ENCODE data around the gene CCDC78.

DNA sequence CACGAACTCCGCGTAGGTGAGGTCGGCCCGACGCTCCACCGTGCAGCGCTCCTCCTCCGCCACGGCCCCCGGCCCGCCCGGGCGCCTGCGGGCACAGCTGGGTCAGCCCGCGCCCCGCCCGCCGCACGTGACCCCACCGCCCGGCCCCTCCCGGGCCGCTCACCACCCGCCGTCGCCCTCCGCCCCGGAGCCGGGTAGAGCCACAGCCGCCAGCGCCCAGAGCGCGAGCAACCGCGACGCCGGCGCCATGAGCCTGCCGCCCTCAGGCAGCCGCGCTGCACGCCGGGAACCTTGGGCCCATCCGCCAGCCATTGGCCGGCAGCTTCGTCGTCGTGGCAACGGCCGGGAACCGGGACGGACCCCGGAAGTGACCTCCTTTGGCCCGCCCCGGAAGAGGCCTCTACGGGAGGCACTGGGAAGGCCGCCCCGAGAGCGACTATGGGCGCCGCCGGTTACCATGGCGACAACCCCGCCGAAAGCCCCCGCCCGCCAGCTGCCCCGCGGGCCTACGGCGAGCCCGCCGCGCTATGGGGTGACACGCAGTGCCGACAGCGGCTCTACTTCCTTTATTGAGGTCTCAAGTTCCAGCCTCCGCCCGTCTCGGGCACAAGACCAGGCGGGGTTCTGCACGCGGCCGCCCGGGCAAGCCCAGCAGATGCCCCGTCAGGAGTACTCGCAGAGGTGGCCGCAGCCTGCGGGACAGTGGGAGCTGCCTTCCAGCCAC, 42.0 kb downstream of the CCDC78 start, which contains the start of gene JMJD8:
- TF ChIP-seq CTCF (conservative IDR thresholded peaks at IDR 0.05; ENCODE audit: low read depth in 2 of 2) = no peak
- no peak for TF ChIP-seq EZH2 (IDR thresholded peaks at IDR 0.05; ENCODE audit: low read depth, unreplicated experiment)
- TF ChIP-seq CREB1 (CRISPR knock-in tag; IDR thresholded peaks at IDR 0.05; ENCODE audit: low read depth) = peak; percentile 89
- TF ChIP-seq REST (IDR thresholded peaks at IDR 0.05; ENCODE audit: unreplicated experiment) = no peak
- peak; percentile 86 for TF ChIP-seq POLR2AphosphoS5 (IDR thresholded peaks at IDR 0.05; ENCODE audit: low read depth)

All from GM23338 (cell line).